ENCODE results near the gene HNF4A. TPM values are rescaled to one million over a fixed set of nuclear protein-coding genes. Genes with fewer than 3 reads are reported as not detected.

Gene HNF4A
- total RNA-seq, 2 experiments from 2014 or later: not detected

GRCh38 chr20:44431118-44431501 lies 75.6 kb downstream of the HNF4A start:
- CTCF ChIA-PET: no interaction called here
- Mint-ChIP-seq H3K9me3 (no peaks in the 10 kb centered on the region), H3K27ac (no peak overlapping the region), H3K4me1 (ENCODE audit: low read depth) (no peaks in the 10 kb centered on the region), H3K4me3 (no peak overlapping the region), H3K27me3 (peaks cover 19% of the 10 kb centered on the region), H3K36me3 (ENCODE audit: low read depth) (no peaks in the 10 kb centered on the region)
- no peaks in the 10 kb centered on the region for H3K4me1 ChIP-seq (ENCODE audit: insufficient read depth, low read length)
- no peaks in the 10 kb centered on the region for H3K9me3 ChIP-seq (ENCODE audit: control insufficient read depth in 1 of 2, insufficient read depth in 1 of 2, low read length in 2 of 2)
- DNase-seq: no peak
- no peaks in the 10 kb centered on the region for H3K36me3 ChIP-seq (ENCODE audit: insufficient read depth, low read length)
- H3K27ac ChIP-seq (ENCODE audit: low read depth in 1 of 2, low read length in 2 of 2): no peak overlapping the region
- no peak overlapping the region for H3K4me3 ChIP-seq (ENCODE audit: low read length)
- no peak for TF ChIP-seq CTCF (IDR thresholded peaks at IDR 0.05)
- intact Hi-C loops (cut with DNase I, micrococcal nuclease): no loop called here
- H3K27me3 ChIP-seq (ENCODE audit: control insufficient read depth in 1 of 2, insufficient read depth in 2 of 2, low read length in 2 of 2): peaks cover 0 to 5% of the 10 kb centered on the region in 2 experiments
- ATAC-seq (ENCODE audit: poor library complexity): no peak
- POLR2A ChIA-PET: no interaction called here

- H3K9me3 ChIP-seq (ENCODE audit: control insufficient read depth in 1 of 2, insufficient read depth in 1 of 2, low read length in 2 of 2): no peaks in the 10 kb centered on the region
- DNase-seq (no peak), ATAC-seq (ENCODE audit: poor library complexity) (no peak)
- Mint-ChIP-seq H3K9me3 (no peaks in the 10 kb centered on the region), H3K36me3 (ENCODE audit: low read depth) (no peaks in the 10 kb centered on the region), H3K4me3 (no peak overlapping the region), H3K27me3 (peaks cover 17% of the 10 kb centered on the region), H3K27ac (no peak overlapping the region), H3K4me1 (ENCODE audit: low read depth) (no peaks in the 10 kb centered on the region)
- no peak overlapping the region for H3K27ac ChIP-seq (ENCODE audit: low read depth in 1 of 2, low read length in 2 of 2)
- H3K4me3 ChIP-seq (ENCODE audit: low read length): no peak overlapping the region
- H3K27me3 ChIP-seq (ENCODE audit: control insufficient read depth in 1 of 2, insufficient read depth in 2 of 2, low read length in 2 of 2): peaks cover 0 to 5% of the 10 kb centered on the region in 2 experiments
- POLR2A ChIA-PET: no interaction called here
- no peaks in the 10 kb centered on the region for H3K36me3 ChIP-seq (ENCODE audit: insufficient read depth, low read length)
- intact Hi-C loops (cut with DNase I, micrococcal nuclease): no loop called here
- CTCF ChIA-PET: no interaction called here
- no peak for TF ChIP-seq CTCF (IDR thresholded peaks at IDR 0.05)
- H3K4me1 ChIP-seq (ENCODE audit: insufficient read depth, low read length): no peaks in the 10 kb centered on the region
These were observed 76.2 kb downstream of the HNF4A start for GRCh38 chr20:44431502-44432234.

- H3K27ac Mint-ChIP-seq: no peak overlapping the region
- Histone ChIP-seq H3K4me1 (ENCODE audit: insufficient read depth, low read length) (no peaks in the 10 kb centered on the region), H3K36me3 (ENCODE audit: insufficient read depth, low read length) (no peaks in the 10 kb centered on the region), H3K27me3 (ENCODE audit: control insufficient read depth in 1 of 2, insufficient read depth in 2 of 2, low read length in 2 of 2) (peaks cover 0 to 5% of the 10 kb centered on the region in 2 experiments), H3K9me3 (ENCODE audit: control insufficient read depth in 1 of 2, insufficient read depth in 1 of 2, low read length in 2 of 2) (no peaks in the 10 kb centered on the region), H3K27ac (ENCODE audit: low read depth in 1 of 2, low read length in 2 of 2) (no peak overlapping the region), H3K4me3 (ENCODE audit: low read length) (no peak overlapping the region)
- H3K4me1 Mint-ChIP-seq (ENCODE audit: low read depth): no peaks in the 10 kb centered on the region
- no peaks in the 10 kb centered on the region for H3K36me3 Mint-ChIP-seq (ENCODE audit: low read depth)
- H3K27me3 Mint-ChIP-seq: peaks cover 14% of the 10 kb centered on the region
- no peak overlapping the region for H3K4me3 Mint-ChIP-seq
- CTCF ChIA-PET: no interaction called here
- no peak for TF ChIP-seq CTCF (IDR thresholded peaks at IDR 0.05)
- H3K9me3 Mint-ChIP-seq: no peaks in the 10 kb centered on the region
- ATAC-seq (ENCODE audit: poor library complexity) (no peak), DNase-seq (no peak)
- POLR2A ChIA-PET: no interaction called here
- intact Hi-C loops (cut with DNase I, micrococcal nuclease): no loop called here
These were observed 77.4 kb downstream of the HNF4A start for GRCh38 chr20:44432618-44433577.

Data from CD4-positive, alpha-beta T cell (primary cell).